Measurements from ENCODE around the gene SPOCK1. TPM values are rescaled to one million over a fixed set of nuclear protein-coding genes. Genes with fewer than 3 reads are reported as not detected.

The SPOCK1 gene
- total RNA-seq, 1 donor from 2014 or later: 3.7 TPM

DNA sequence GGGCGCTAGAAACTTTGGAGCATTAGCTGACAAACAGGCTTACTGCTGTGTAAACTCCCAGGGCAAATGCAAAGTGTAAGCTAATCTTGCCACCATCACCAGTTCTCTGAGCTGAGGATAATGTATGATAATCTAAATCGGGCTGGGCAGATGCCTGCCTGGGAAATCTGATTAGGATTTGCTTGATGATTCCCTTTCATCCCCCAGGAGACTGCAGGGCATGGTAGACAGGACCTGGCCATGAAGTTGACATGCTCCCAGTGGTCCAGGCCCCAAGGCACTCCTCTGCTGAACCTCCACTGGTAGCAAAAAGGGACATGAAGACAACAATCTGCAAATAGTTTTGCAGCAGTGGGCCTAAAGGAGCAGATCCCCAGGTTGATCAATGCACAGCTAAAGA, 317.5 kb downstream of the SPOCK1 start:
- Histone ChIP-seq H3K36me3 (ENCODE audit: control insufficient read depth in 3 of 3, insufficient read depth in 3 of 3, low read length in 3 of 3) (no peaks in the 10 kb centered on the region), H3K27ac (ENCODE audit: low read depth, low read length) (no peak overlapping the region), H3K4me3 (ENCODE audit: low read length in 3 of 3) (no peak overlapping the region), H3K4me1 (ENCODE audit: control insufficient read depth in 3 of 3, insufficient read depth in 3 of 3, low read length in 3 of 3) (no peaks in the 10 kb centered on the region), H3K27me3 (ENCODE audit: control insufficient read depth in 3 of 3, insufficient read depth in 3 of 3, low read length in 3 of 3) (peaks cover 0 to 3% (median 2%) of the 10 kb centered on the region in 3 donors), H3K9ac (ENCODE audit: low read depth in 1 of 3, low read length in 3 of 3) (no peak overlapping the region), H3K9me3 (ENCODE audit: control insufficient read depth in 3 of 3, low read length in 3 of 3) (no peaks in the 10 kb centered on the region)

DNA sequence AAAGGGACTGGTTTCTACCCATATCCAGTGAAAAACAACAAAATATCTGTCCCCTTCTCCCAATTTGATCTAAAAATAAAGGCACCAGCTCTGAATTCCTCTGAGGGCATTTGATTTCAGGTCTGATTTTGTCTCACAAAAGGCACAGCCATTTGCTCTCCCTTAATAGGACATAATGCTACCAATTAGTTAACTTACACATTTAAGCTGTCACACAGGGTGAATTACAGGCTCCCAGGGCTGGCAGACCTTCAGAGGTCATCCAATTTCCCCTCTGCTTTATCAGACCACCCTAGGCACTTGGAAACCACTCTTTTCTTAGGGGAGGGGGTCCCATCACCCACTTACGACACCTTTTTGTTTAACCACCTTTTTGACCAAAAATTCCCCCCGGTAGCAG, 319.9 kb downstream of the SPOCK1 start:
- H3K4me3 ChIP-seq (ENCODE audit: low read length in 3 of 3): no peak overlapping the region
- no peaks in the 10 kb centered on the region for H3K9me3 ChIP-seq (ENCODE audit: control insufficient read depth in 3 of 3, low read length in 3 of 3)
- no peak overlapping the region for H3K9ac ChIP-seq (ENCODE audit: low read depth in 1 of 3, low read length in 3 of 3)
- no peaks in the 10 kb centered on the region for H3K4me1 ChIP-seq (ENCODE audit: control insufficient read depth in 3 of 3, insufficient read depth in 3 of 3, low read length in 3 of 3)
- H3K27me3 ChIP-seq (ENCODE audit: control insufficient read depth in 3 of 3, insufficient read depth in 3 of 3, low read length in 3 of 3): peaks cover 0 to 3% (median 2%) of the 10 kb centered on the region in 3 donors
- H3K36me3 ChIP-seq (ENCODE audit: control insufficient read depth in 3 of 3, insufficient read depth in 3 of 3, low read length in 3 of 3): no peaks in the 10 kb centered on the region
- H3K27ac ChIP-seq (ENCODE audit: low read depth, low read length): no peak overlapping the region

DNA sequence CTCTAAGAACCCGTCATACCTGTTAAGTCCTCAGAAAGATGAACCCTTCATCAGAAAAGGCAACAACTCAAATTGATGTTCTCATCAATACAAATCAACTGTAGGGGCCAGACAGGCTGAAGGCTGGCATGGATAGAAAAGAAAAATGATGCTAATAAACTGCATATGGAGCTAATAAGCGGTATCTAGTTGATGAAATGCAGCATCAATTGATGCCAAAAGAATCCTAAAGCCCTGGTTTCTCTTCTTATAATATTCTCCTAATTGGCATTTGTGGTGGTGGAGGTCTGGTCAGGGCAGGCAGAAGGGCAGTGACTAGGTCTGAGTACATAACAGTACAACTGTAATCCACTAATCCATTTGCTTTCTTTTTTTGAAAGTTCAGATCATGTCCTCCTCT, 322.5 kb downstream of the SPOCK1 start:
- H3K9ac ChIP-seq (ENCODE audit: low read depth in 1 of 3, low read length in 3 of 3): no peak overlapping the region
- H3K36me3 ChIP-seq (ENCODE audit: control insufficient read depth in 3 of 3, insufficient read depth in 3 of 3, low read length in 3 of 3): no peaks in the 10 kb centered on the region
- no peaks in the 10 kb centered on the region for H3K4me1 ChIP-seq (ENCODE audit: control insufficient read depth in 3 of 3, insufficient read depth in 3 of 3, low read length in 3 of 3)
- H3K4me3 ChIP-seq (ENCODE audit: low read length in 3 of 3): no peak overlapping the region
- no peaks in the 10 kb centered on the region for H3K27me3 ChIP-seq (ENCODE audit: control insufficient read depth in 3 of 3, insufficient read depth in 3 of 3, low read length in 3 of 3)
- H3K27ac ChIP-seq (ENCODE audit: low read depth, low read length): no peak overlapping the region
- H3K9me3 ChIP-seq (ENCODE audit: control insufficient read depth in 3 of 3, low read length in 3 of 3): no peaks in the 10 kb centered on the region

DNA sequence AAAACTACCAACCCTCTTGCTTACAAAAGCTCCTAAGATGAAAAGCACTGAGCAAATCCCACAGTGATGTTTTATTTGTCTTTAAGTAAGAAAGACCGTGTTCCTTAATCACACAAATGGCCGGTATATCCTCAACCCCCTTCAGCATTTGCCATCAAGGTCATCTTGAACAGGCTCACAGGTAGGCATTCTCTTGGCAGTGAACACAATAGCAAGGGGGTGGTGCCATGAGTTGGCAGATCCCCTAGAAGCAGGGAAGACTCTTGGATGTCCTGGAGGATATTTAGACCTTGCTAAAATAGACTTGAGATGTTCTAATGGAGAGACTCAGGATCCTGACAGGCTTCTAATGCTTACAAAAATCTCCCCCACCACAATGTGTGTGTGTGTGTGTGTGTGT, 323.0 kb downstream of the SPOCK1 start:
- H3K27me3 ChIP-seq (ENCODE audit: control insufficient read depth in 3 of 3, insufficient read depth in 3 of 3, low read length in 3 of 3): no peaks in the 10 kb centered on the region
- no peak overlapping the region for H3K27ac ChIP-seq (ENCODE audit: low read depth, low read length)
- H3K9me3 ChIP-seq (ENCODE audit: control insufficient read depth in 3 of 3, low read length in 3 of 3): no peaks in the 10 kb centered on the region
- no peak overlapping the region for H3K9ac ChIP-seq (ENCODE audit: low read depth in 1 of 3, low read length in 3 of 3)
- no peak overlapping the region for H3K4me3 ChIP-seq (ENCODE audit: low read length in 3 of 3)
- no peaks in the 10 kb centered on the region for H3K4me1 ChIP-seq (ENCODE audit: control insufficient read depth in 3 of 3, insufficient read depth in 3 of 3, low read length in 3 of 3)
- H3K36me3 ChIP-seq (ENCODE audit: control insufficient read depth in 3 of 3, insufficient read depth in 3 of 3, low read length in 3 of 3): no peaks in the 10 kb centered on the region

DNA sequence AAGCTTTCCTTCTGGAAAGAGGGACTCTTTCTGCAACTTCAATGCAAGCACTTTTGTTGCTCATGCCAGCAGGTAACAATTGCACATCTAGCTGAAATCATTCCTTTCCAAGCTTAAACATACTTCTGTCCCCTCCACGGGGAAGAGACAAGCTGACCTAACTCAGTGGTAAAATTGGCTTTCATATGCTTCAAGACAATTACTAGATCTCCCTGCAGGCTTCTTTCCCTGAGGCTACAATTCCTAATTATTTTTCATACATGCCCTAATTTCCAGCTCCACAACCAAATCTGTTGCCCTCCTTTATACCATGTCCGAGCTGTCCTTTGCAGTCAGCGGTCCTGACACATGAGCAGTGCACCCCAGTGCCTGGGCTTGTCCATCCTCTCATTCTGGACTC, 324.9 kb downstream of the SPOCK1 start:
- Histone ChIP-seq H3K27me3 (ENCODE audit: control insufficient read depth in 3 of 3, insufficient read depth in 3 of 3, low read length in 3 of 3) (no peaks in the 10 kb centered on the region), H3K4me3 (ENCODE audit: low read length in 3 of 3) (no peak overlapping the region), H3K9me3 (ENCODE audit: control insufficient read depth in 3 of 3, low read length in 3 of 3) (no peaks in the 10 kb centered on the region), H3K36me3 (ENCODE audit: control insufficient read depth in 3 of 3, insufficient read depth in 3 of 3, low read length in 3 of 3) (no peaks in the 10 kb centered on the region), H3K27ac (ENCODE audit: low read depth, low read length) (no peak overlapping the region), H3K9ac (ENCODE audit: low read depth in 1 of 3, low read length in 3 of 3) (no peak overlapping the region), H3K4me1 (ENCODE audit: control insufficient read depth in 3 of 3, insufficient read depth in 3 of 3, low read length in 3 of 3) (no peaks in the 10 kb centered on the region)

DNA sequence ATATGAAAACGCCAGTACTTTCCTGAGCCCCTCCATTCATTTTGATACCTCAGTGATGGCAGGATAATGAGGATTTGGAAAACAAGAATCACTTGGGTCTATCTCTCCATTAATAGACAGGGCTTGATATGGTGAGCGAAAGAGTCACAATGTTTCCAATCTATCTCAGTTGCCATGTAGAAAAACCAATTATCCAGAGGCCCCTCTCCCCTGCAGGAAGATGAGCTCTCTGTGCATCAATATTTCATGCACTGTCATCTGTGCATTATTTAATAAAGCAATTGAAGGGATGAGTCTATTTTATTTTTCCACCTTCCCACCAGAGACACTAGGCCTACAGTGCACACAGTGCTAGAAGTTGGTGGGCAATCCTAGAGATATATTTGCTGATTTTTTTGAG, 326.9 kb downstream of the SPOCK1 start:
- no peak overlapping the region for H3K27ac ChIP-seq (ENCODE audit: low read depth, low read length)
- H3K4me3 ChIP-seq (ENCODE audit: low read length in 3 of 3): no peak overlapping the region
- no peaks in the 10 kb centered on the region for H3K4me1 ChIP-seq (ENCODE audit: control insufficient read depth in 3 of 3, insufficient read depth in 3 of 3, low read length in 3 of 3)
- no peaks in the 10 kb centered on the region for H3K9me3 ChIP-seq (ENCODE audit: control insufficient read depth in 3 of 3, low read length in 3 of 3)
- no peaks in the 10 kb centered on the region for H3K27me3 ChIP-seq (ENCODE audit: control insufficient read depth in 3 of 3, insufficient read depth in 3 of 3, low read length in 3 of 3)
- H3K9ac ChIP-seq (ENCODE audit: low read depth in 1 of 3, low read length in 3 of 3): no peak overlapping the region
- H3K36me3 ChIP-seq (ENCODE audit: control insufficient read depth in 3 of 3, insufficient read depth in 3 of 3, low read length in 3 of 3): no peaks in the 10 kb centered on the region

DNA sequence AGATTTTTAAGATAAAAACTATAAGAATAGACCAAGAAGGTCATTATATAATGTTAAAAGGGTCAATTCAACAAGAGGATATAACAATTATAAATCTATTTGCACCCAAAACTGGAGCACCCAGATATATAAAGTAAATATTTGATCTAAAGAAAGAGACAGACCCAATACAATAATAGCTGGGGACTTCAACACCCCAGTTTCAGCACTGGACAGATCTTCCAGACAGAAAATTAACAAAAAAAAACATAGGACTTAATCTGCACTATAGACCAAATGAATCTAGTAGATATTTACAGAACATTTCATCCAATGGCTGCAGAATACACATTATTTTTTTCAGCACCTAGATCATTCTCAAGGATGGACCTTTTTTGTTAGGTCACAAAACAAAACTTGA, 331.9 kb downstream of the SPOCK1 start:
- H3K9ac ChIP-seq (ENCODE audit: low read depth in 1 of 3, low read length in 3 of 3): no peak overlapping the region
- no peak overlapping the region for H3K27ac ChIP-seq (ENCODE audit: low read depth, low read length)
- no peaks in the 10 kb centered on the region for H3K4me1 ChIP-seq (ENCODE audit: control insufficient read depth in 3 of 3, insufficient read depth in 3 of 3, low read length in 3 of 3)
- H3K9me3 ChIP-seq (ENCODE audit: control insufficient read depth in 3 of 3, low read length in 3 of 3): no peaks in the 10 kb centered on the region
- no peaks in the 10 kb centered on the region for H3K36me3 ChIP-seq (ENCODE audit: control insufficient read depth in 3 of 3, insufficient read depth in 3 of 3, low read length in 3 of 3)
- no peak overlapping the region for H3K4me3 ChIP-seq (ENCODE audit: low read length in 3 of 3)
- no peaks in the 10 kb centered on the region for H3K27me3 ChIP-seq (ENCODE audit: control insufficient read depth in 3 of 3, insufficient read depth in 3 of 3, low read length in 3 of 3)

DNA sequence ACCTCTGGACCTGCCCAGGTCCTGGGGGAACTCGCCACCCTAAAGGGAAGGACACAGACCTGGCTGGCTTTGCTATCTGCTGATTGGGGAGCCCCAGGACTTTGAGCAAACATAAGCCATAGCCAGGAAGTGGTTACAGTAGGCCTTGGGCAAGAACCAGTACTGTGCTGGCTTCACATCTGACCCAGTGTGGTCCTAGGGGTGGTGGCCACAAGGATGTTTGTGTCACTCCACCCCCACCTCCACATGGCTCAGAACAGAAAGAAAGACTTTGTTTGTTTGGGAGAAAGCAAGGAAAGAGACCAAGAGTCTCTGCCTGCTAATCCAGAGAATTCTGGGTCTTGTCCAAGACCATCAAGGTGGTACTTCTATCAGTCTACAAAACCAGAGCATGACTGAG, 334.2 kb downstream of the SPOCK1 start:
- Histone ChIP-seq H3K9me3 (ENCODE audit: control insufficient read depth in 3 of 3, low read length in 3 of 3) (no peaks in the 10 kb centered on the region), H3K27ac (ENCODE audit: low read depth, low read length) (no peak overlapping the region), H3K27me3 (ENCODE audit: control insufficient read depth in 3 of 3, insufficient read depth in 3 of 3, low read length in 3 of 3) (no peaks in the 10 kb centered on the region), H3K4me3 (ENCODE audit: low read length in 3 of 3) (no peak overlapping the region), H3K9ac (ENCODE audit: low read depth in 1 of 3, low read length in 3 of 3) (no peak overlapping the region), H3K36me3 (ENCODE audit: control insufficient read depth in 3 of 3, insufficient read depth in 3 of 3, low read length in 3 of 3) (no peaks in the 10 kb centered on the region), H3K4me1 (ENCODE audit: control insufficient read depth in 3 of 3, insufficient read depth in 3 of 3, low read length in 3 of 3) (no peaks in the 10 kb centered on the region)

DNA sequence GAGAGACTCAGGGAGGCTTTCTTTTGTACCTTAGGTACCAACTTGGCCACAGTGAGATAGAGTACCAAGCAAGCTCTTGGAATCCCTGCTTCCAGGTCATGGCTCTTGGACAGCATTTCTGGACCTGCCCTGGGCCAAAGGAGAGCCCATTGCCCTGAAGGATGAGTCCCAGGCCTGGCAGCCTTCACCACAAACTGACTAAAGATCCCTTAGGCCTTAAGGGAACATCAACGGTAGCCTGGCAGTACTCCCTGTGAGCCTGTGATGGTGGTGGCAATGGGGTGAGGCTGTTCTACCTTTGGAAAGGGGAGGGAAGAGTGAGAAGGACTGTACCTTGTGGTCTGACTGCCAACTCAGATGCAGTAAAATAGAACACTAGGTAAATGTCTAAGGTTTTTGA, 334.6 kb downstream of the SPOCK1 start:
- Histone ChIP-seq H3K36me3 (ENCODE audit: control insufficient read depth in 3 of 3, insufficient read depth in 3 of 3, low read length in 3 of 3) (no peaks in the 10 kb centered on the region), H3K4me3 (ENCODE audit: low read length in 3 of 3) (no peak overlapping the region), H3K27ac (ENCODE audit: low read depth, low read length) (no peak overlapping the region), H3K27me3 (ENCODE audit: control insufficient read depth in 3 of 3, insufficient read depth in 3 of 3, low read length in 3 of 3) (no peaks in the 10 kb centered on the region), H3K9ac (ENCODE audit: low read depth in 1 of 3, low read length in 3 of 3) (no peak overlapping the region), H3K9me3 (ENCODE audit: control insufficient read depth in 3 of 3, low read length in 3 of 3) (no peaks in the 10 kb centered on the region), H3K4me1 (ENCODE audit: control insufficient read depth in 3 of 3, insufficient read depth in 3 of 3, low read length in 3 of 3) (no peaks in the 10 kb centered on the region)

DNA sequence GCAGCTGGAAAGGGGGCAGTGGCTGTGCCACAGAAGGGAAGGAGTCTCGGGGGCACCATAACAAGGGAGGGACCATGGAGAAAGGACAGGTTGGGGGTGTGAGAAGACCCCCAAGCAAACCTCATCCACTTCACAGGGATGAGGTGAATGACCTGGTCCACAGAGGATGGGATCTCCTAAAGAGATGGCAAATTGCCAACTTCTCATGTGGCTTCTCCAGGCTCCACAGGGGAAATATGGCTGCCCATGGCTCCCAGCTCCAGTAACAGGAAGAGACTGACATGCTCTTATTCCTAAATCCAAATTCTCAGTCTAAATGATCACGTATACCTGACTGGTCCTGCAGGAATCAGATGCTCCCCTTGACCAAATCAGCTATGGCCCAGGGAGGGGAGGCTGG, 340.4 kb downstream of the SPOCK1 start:
- no peak overlapping the region for H3K9ac ChIP-seq (ENCODE audit: low read depth in 1 of 3, low read length in 3 of 3)
- H3K27ac ChIP-seq (ENCODE audit: low read depth, low read length): no peak overlapping the region
- no peaks in the 10 kb centered on the region for H3K27me3 ChIP-seq (ENCODE audit: control insufficient read depth in 3 of 3, insufficient read depth in 3 of 3, low read length in 3 of 3)
- H3K4me1 ChIP-seq (ENCODE audit: control insufficient read depth in 3 of 3, insufficient read depth in 3 of 3, low read length in 3 of 3): peaks cover 0 to 2% (median 0%) of the 10 kb centered on the region in 3 donors
- no peak overlapping the region for H3K4me3 ChIP-seq (ENCODE audit: low read length in 3 of 3)
- no peaks in the 10 kb centered on the region for H3K9me3 ChIP-seq (ENCODE audit: control insufficient read depth in 3 of 3, low read length in 3 of 3)
- no peaks in the 10 kb centered on the region for H3K36me3 ChIP-seq (ENCODE audit: control insufficient read depth in 3 of 3, insufficient read depth in 3 of 3, low read length in 3 of 3)

DNA sequence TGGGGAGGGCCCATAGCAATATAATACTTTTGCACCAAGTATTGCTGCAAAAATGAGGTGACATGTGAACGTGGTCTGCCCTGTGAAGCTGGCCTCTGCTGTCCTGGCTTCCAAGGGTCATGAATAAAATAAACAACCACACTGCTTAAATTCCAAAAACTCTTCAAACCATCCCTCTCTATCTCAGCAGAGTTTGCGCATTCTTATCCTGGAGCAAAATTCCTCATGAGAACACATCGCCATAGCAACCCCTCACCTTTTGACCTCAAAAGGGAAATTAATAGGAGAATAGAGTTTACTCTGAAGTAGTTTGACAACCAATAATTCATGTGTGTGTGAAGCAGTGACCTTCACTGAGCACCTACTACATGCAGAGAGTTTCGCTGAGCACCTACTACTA, 342.9 kb downstream of the SPOCK1 start:
- H3K4me3 ChIP-seq (ENCODE audit: low read length in 3 of 3): no peak overlapping the region
- H3K4me1 ChIP-seq (ENCODE audit: control insufficient read depth in 3 of 3, insufficient read depth in 3 of 3, low read length in 3 of 3): peaks cover 0 to 2% (median 0%) of the 10 kb centered on the region in 3 donors
- H3K9ac ChIP-seq (ENCODE audit: low read depth in 1 of 3, low read length in 3 of 3): no peak overlapping the region
- H3K27me3 ChIP-seq (ENCODE audit: control insufficient read depth in 3 of 3, insufficient read depth in 3 of 3, low read length in 3 of 3): no peaks in the 10 kb centered on the region
- H3K9me3 ChIP-seq (ENCODE audit: control insufficient read depth in 3 of 3, low read length in 3 of 3): no peaks in the 10 kb centered on the region
- no peak overlapping the region for H3K27ac ChIP-seq (ENCODE audit: low read depth, low read length)
- H3K36me3 ChIP-seq (ENCODE audit: control insufficient read depth in 3 of 3, insufficient read depth in 3 of 3, low read length in 3 of 3): no peaks in the 10 kb centered on the region
